ENCODE measurements around the gene ARHGAP15.

The ARHGAP15 gene

DNA sequence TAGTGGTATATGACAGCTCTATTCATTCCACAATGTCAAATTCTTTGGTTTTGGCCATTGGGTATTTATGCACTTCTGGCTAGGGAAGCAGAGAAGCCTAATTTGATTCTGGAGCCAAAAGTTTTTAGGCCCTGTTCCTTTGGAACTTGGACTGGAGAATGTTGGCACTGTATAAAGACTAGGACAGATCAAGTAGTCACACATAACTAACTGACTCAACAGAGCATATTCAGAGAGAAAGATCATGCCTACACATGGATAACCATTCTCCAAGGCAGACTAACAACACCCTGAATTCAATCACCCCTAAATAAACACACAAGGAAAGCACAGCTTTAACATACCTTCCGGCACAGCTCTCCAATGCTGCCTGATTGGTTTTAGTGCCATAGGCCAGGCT is 62.9 kb downstream of the ARHGAP15 start:
- H3K4me2 ChIP-seq (ENCODE audit: low read length) = no peak overlapping the region
- no peaks in the 10 kb centered on the region for H3K9me3 ChIP-seq (ENCODE audit: control insufficient read depth, insufficient read depth, low read length)
- H3K4me1 ChIP-seq (ENCODE audit: control insufficient read depth, low read length) = no peaks in the 10 kb centered on the region
- H3K27me3 ChIP-seq (ENCODE audit: control insufficient read depth, low read length) = no peaks in the 10 kb centered on the region
- no peak overlapping the region for H3K4me3 ChIP-seq (ENCODE audit: low read length)
- H3F3A ChIP-seq (ENCODE audit: control insufficient read depth, insufficient read depth) = no peaks in the 10 kb centered on the region
- H4K20me1 ChIP-seq (ENCODE audit: control insufficient read depth, insufficient read depth, low read depth, low read length) = no peaks in the 10 kb centered on the region
- H3K27ac ChIP-seq (ENCODE audit: low read depth, low read length) = no peak overlapping the region
- H3K9me2 ChIP-seq (replicated peaks; ENCODE audit: control insufficient read depth, low read length) = no peaks in the 10 kb centered on the region
- TF ChIP-seq EZH2phosphoT487 (IDR thresholded peaks at IDR 0.05; ENCODE audit: borderline replicate concordance, low read length) = no peak
- TF ChIP-seq CTCF (IDR thresholded peaks at IDR 0.05; ENCODE audit: low read depth, low read length, poor library complexity, severe bottlenecking) = no peak
- H3K36me3 ChIP-seq (ENCODE audit: control insufficient read depth, low read length) = no peaks in the 10 kb centered on the region
- H3K79me2 ChIP-seq (ENCODE audit: control insufficient read depth, low read length) = no peaks in the 10 kb centered on the region

- H3K4me1 ChIP-seq (ENCODE audit: control insufficient read depth, low read length) = no peaks in the 10 kb centered on the region
- H3K79me2 ChIP-seq (ENCODE audit: control insufficient read depth, low read length) = no peaks in the 10 kb centered on the region
- H3K9me2 ChIP-seq (replicated peaks; ENCODE audit: control insufficient read depth, low read length) = no peaks in the 10 kb centered on the region
- H3K27me3 ChIP-seq (ENCODE audit: control insufficient read depth, low read length) = no peaks in the 10 kb centered on the region
- H3K4me2 ChIP-seq (ENCODE audit: low read length) = no peak overlapping the region
- H3K9me3 ChIP-seq (ENCODE audit: control insufficient read depth, insufficient read depth, low read length) = no peaks in the 10 kb centered on the region
- H3K27ac ChIP-seq (ENCODE audit: low read depth, low read length) = no peak overlapping the region
- no peak for TF ChIP-seq CTCF (IDR thresholded peaks at IDR 0.05; ENCODE audit: low read depth, low read length, poor library complexity, severe bottlenecking)
- TF ChIP-seq EZH2phosphoT487 (IDR thresholded peaks at IDR 0.05; ENCODE audit: borderline replicate concordance, low read length) = no peak
- H3K36me3 ChIP-seq (ENCODE audit: control insufficient read depth, low read length) = no peaks in the 10 kb centered on the region
- H3K4me3 ChIP-seq (ENCODE audit: low read length) = no peak overlapping the region
- H4K20me1 ChIP-seq (ENCODE audit: control insufficient read depth, insufficient read depth, low read depth, low read length) = no peaks in the 10 kb centered on the region
- H3F3A ChIP-seq (ENCODE audit: control insufficient read depth, insufficient read depth) = no peaks in the 10 kb centered on the region
Measured at GRCh38 chr2:143192716-143193115, 63.5 kb downstream of the ARHGAP15 start.

DNA sequence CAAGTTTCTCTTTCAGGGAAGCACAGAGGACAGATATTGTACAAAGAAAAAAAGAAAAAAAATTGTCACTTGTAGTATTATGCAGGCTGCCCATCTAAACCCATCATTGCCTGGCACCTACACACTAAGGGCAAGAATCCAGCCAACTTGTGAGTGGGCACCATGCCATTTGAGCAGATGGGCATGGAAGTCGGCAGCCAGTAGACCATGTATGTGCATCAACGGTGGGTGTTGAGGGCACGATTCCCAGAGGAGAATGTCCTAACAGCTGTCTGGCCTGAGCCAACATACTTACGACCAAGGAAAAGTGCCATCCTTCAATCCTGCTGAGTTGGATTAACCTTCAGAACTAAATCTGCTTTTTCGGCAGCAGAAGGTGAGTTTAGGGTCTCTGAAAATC is 63.9 kb downstream of the ARHGAP15 start:
- Histone ChIP-seq H3K9me3 (ENCODE audit: control insufficient read depth, insufficient read depth, low read length) (no peaks in the 10 kb centered on the region), H3K36me3 (ENCODE audit: control insufficient read depth, low read length) (no peaks in the 10 kb centered on the region), H3K79me2 (ENCODE audit: control insufficient read depth, low read length) (no peaks in the 10 kb centered on the region), H3K9me2 (replicated peaks; ENCODE audit: control insufficient read depth, low read length) (no peaks in the 10 kb centered on the region), H3K4me1 (ENCODE audit: control insufficient read depth, low read length) (no peaks in the 10 kb centered on the region), H3K4me3 (ENCODE audit: low read length) (no peak overlapping the region), H4K20me1 (ENCODE audit: control insufficient read depth, insufficient read depth, low read depth, low read length) (no peaks in the 10 kb centered on the region), H3K27me3 (ENCODE audit: control insufficient read depth, low read length) (no peaks in the 10 kb centered on the region), H3K4me2 (ENCODE audit: low read length) (no peak overlapping the region), H3K27ac (ENCODE audit: low read depth, low read length) (no peak overlapping the region), H3F3A (ENCODE audit: control insufficient read depth, insufficient read depth) (no peaks in the 10 kb centered on the region)
- no peak for TF ChIP-seq CTCF (IDR thresholded peaks at IDR 0.05; ENCODE audit: low read depth, low read length, poor library complexity, severe bottlenecking)
- TF ChIP-seq EZH2phosphoT487 (IDR thresholded peaks at IDR 0.05; ENCODE audit: borderline replicate concordance, low read length) = no peak

GRCh38 chr2:143195511-143195910 is 66.3 kb downstream of the ARHGAP15 start:
- Histone ChIP-seq H3F3A (ENCODE audit: control insufficient read depth, insufficient read depth) (no peaks in the 10 kb centered on the region), H3K4me2 (ENCODE audit: low read length) (no peak overlapping the region), H3K27ac (ENCODE audit: low read depth, low read length) (no peak overlapping the region), H4K20me1 (ENCODE audit: control insufficient read depth, insufficient read depth, low read depth, low read length) (no peaks in the 10 kb centered on the region), H3K9me2 (replicated peaks; ENCODE audit: control insufficient read depth, low read length) (no peaks in the 10 kb centered on the region), H3K27me3 (ENCODE audit: control insufficient read depth, low read length) (no peaks in the 10 kb centered on the region), H3K4me1 (ENCODE audit: control insufficient read depth, low read length) (no peaks in the 10 kb centered on the region), H3K36me3 (ENCODE audit: control insufficient read depth, low read length) (no peaks in the 10 kb centered on the region), H3K79me2 (ENCODE audit: control insufficient read depth, low read length) (no peaks in the 10 kb centered on the region), H3K9me3 (ENCODE audit: control insufficient read depth, insufficient read depth, low read length) (no peaks in the 10 kb centered on the region), H3K4me3 (ENCODE audit: low read length) (no peak overlapping the region)
- TF ChIP-seq CTCF (IDR thresholded peaks at IDR 0.05; ENCODE audit: low read depth, low read length, poor library complexity, severe bottlenecking) = no peak
- no peak for TF ChIP-seq EZH2phosphoT487 (IDR thresholded peaks at IDR 0.05; ENCODE audit: borderline replicate concordance, low read length)
